ENCODE results near the gene CHD8. TPM values are rescaled to one million over a fixed set of nuclear protein-coding genes. Genes with fewer than 3 reads are reported as not detected.
A peak's percentile ranks its signal among the peaks of the same experiment; 100 is the strongest.

CHD8 gene, protein sequence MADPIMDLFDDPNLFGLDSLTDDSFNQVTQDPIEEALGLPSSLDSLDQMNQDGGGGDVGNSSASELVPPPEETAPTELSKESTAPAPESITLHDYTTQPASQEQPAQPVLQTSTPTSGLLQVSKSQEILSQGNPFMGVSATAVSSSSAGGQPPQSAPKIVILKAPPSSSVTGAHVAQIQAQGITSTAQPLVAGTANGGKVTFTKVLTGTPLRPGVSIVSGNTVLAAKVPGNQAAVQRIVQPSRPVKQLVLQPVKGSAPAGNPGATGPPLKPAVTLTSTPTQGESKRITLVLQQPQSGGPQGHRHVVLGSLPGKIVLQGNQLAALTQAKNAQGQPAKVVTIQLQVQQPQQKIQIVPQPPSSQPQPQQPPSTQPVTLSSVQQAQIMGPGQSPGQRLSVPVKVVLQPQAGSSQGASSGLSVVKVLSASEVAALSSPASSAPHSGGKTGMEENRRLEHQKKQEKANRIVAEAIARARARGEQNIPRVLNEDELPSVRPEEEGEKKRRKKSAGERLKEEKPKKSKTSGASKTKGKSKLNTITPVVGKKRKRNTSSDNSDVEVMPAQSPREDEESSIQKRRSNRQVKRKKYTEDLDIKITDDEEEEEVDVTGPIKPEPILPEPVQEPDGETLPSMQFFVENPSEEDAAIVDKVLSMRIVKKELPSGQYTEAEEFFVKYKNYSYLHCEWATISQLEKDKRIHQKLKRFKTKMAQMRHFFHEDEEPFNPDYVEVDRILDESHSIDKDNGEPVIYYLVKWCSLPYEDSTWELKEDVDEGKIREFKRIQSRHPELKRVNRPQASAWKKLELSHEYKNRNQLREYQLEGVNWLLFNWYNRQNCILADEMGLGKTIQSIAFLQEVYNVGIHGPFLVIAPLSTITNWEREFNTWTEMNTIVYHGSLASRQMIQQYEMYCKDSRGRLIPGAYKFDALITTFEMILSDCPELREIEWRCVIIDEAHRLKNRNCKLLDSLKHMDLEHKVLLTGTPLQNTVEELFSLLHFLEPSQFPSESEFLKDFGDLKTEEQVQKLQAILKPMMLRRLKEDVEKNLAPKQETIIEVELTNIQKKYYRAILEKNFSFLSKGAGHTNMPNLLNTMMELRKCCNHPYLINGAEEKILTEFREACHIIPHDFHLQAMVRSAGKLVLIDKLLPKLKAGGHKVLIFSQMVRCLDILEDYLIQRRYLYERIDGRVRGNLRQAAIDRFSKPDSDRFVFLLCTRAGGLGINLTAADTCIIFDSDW (N-terminal part only)
- total RNA-seq = 48.0 TPM

DNA sequence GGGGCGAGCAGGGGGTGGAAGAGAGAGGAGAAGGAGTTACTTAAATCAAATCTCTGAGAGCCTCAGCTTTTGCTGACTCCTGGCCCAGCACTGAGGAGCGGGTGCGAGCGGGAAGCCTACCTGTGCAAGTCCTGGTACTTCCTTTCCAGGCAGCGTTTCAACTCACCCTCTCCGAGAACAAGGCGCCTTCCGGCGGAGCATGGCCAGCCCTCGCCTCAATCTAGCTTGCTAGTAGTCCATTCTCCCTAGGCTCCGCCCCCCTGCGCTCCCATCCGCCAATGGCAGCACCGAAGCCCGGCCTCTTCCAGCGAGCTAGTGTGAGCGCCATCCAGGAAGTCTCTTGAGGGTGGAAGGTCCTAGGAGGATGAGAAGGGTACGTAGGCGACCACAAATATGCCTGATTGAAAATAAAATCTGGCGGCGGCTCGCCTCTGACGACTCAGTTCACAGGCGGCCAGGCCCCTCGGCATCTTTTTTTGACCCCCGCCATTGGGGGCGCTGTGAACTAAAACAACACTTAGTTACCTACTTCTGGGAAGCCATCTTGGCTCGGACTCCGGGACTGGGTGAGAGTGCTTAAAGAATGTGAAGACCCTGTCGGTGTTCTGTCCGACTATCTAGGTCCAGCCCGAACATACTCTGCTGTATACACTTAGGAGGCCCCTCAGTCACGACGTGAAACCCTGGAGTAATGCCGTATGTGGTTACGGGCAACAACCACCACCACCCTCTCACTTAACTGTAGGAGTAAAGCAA lies at the start of gene CHD8:
CHD8 (minus strand) TSS at position 212 of the 756 bp plus-strand sequence. CDS start 24,480 bp downstream, outside the sequence.
- Histone ChIP-seq H3K4me1 (ENCODE audit: control insufficient read depth in 3 of 3, insufficient read depth in 3 of 3, low read length in 3 of 3) (peaks cover 6 to 8% (median 7%) of the 10 kb centered on the region in 3 donors), H3K27me3 (ENCODE audit: control insufficient read depth in 3 of 3, insufficient read depth in 3 of 3, low read length in 3 of 3) (no peaks in the 10 kb centered on the region), H3K4me3 (ENCODE audit: low read length in 3 of 3) (peak within 1 kb of the TSS; percentile 94 to 99 (median 97)), H3K27ac (ENCODE audit: low read depth, low read length) (peak within 1 kb of the TSS; percentile 95), H3K36me3 (ENCODE audit: control insufficient read depth in 3 of 3, insufficient read depth in 3 of 3, low read length in 3 of 3) (peaks cover 3 to 12% (median 7%) of the 10 kb centered on the region in 3 donors), H3K9ac (ENCODE audit: low read depth in 1 of 3, low read length in 3 of 3) (peak within 1 kb of the TSS; percentile 91 to 95 (median 93)), H3K9me3 (ENCODE audit: control insufficient read depth in 3 of 3, low read length in 3 of 3) (no peaks in the 10 kb centered on the region)

DNA sequence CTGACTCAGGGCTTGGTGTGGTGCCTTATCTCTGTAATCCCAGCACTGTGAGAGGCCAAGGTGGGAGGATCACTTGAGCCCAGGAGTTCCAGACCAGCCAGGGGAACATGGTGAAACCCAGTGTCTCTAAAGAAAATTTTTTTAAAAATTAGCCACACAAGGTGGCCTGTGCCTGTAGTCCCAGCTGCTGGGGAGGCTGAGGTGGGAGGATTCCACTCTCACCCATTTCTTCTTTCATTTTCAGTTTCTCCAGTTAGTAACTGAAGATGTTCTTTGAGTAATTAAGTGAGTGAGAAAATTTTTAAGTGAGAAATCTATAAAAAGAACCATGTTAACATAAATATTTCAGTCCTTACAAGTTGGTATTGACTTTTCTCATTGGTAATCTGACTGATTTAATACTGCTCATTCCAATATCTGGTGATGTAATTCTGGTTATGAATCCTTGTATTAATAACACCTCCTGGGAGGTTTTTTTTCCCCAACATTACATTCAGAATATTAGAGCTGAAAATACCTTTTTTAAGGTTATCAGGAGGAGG lies 49.2 kb upstream of the CHD8 start:
- no peaks in the 10 kb centered on the region for H3K27me3 ChIP-seq (ENCODE audit: control insufficient read depth in 3 of 3, insufficient read depth in 3 of 3, low read length in 3 of 3)
- no peak overlapping the region for H3K4me3 ChIP-seq (ENCODE audit: low read length in 3 of 3)
- no peak overlapping the region for H3K27ac ChIP-seq (ENCODE audit: low read depth, low read length)
- peaks cover 22 to 40% (median 34%) of the 10 kb centered on the region in 3 donors for H3K36me3 ChIP-seq (ENCODE audit: control insufficient read depth in 3 of 3, insufficient read depth in 3 of 3, low read length in 3 of 3)
- no peaks in the 10 kb centered on the region for H3K9me3 ChIP-seq (ENCODE audit: control insufficient read depth in 3 of 3, low read length in 3 of 3)
- peaks cover 3 to 13% (median 5%) of the 10 kb centered on the region in 3 donors for H3K4me1 ChIP-seq (ENCODE audit: control insufficient read depth in 3 of 3, insufficient read depth in 3 of 3, low read length in 3 of 3)
- no peak overlapping the region for H3K9ac ChIP-seq (ENCODE audit: low read depth in 1 of 3, low read length in 3 of 3)

DNA sequence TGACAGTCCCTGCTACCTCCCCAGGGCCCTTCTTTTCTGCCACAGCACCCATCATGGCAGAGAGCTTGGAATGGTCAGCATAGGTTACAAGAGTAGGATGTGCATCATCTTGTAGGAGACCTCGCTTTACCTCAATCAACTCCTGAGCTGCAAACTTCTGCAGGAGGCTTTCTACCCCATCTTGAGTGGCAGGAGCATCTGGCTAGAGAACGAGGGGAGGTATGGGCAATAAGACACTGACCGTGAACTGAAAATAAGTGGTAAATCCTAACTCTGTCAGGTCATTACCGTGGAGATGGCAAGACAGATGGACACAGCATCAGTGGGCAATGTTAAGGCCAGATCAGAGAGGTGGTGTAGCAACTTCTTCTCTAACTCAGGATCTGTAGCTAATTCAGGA lies 47.5 kb upstream of the CHD8 start:
- Histone ChIP-seq H3K9me3 (ENCODE audit: control insufficient read depth in 3 of 3, low read length in 3 of 3) (no peaks in the 10 kb centered on the region), H3K4me3 (ENCODE audit: low read length in 3 of 3) (no peak overlapping the region), H3K27me3 (ENCODE audit: control insufficient read depth in 3 of 3, insufficient read depth in 3 of 3, low read length in 3 of 3) (no peaks in the 10 kb centered on the region), H3K4me1 (ENCODE audit: control insufficient read depth in 3 of 3, insufficient read depth in 3 of 3, low read length in 3 of 3) (no peaks in the 10 kb centered on the region), H3K36me3 (ENCODE audit: control insufficient read depth in 3 of 3, insufficient read depth in 3 of 3, low read length in 3 of 3) (peaks cover 26 to 54% (median 47%) of the 10 kb centered on the region in 3 donors), H3K27ac (ENCODE audit: low read depth, low read length) (no peak overlapping the region), H3K9ac (ENCODE audit: low read depth in 1 of 3, low read length in 3 of 3) (no peak overlapping the region)

DNA sequence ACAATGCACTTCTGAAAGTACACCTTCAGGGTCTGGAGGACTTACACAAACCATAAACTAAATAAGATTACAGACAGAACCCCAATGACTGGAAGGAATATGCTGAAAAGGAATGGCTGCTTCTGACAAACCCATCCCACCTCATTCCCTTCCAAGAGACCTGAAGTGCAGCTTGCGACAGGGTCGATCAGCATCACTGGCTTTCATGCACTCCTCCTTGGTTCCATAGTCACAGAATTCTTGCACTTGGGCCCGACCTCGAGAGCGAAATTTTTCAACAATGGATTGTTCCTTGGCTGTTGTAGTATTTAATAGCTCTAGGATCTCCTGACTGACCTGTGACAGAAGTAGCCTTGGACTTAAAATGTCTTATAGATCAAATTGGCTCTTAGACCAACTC lies 45.6 kb upstream of the CHD8 start:
- H3K27ac ChIP-seq (ENCODE audit: low read depth, low read length) = no peak overlapping the region
- no peak overlapping the region for H3K4me3 ChIP-seq (ENCODE audit: low read length in 3 of 3)
- peaks cover 27 to 58% (median 53%) of the 10 kb centered on the region in 3 donors for H3K36me3 ChIP-seq (ENCODE audit: control insufficient read depth in 3 of 3, insufficient read depth in 3 of 3, low read length in 3 of 3)
- no peaks in the 10 kb centered on the region for H3K9me3 ChIP-seq (ENCODE audit: control insufficient read depth in 3 of 3, low read length in 3 of 3)
- no peaks in the 10 kb centered on the region for H3K27me3 ChIP-seq (ENCODE audit: control insufficient read depth in 3 of 3, insufficient read depth in 3 of 3, low read length in 3 of 3)
- H3K4me1 ChIP-seq (ENCODE audit: control insufficient read depth in 3 of 3, insufficient read depth in 3 of 3, low read length in 3 of 3) = no peaks in the 10 kb centered on the region
- H3K9ac ChIP-seq (ENCODE audit: low read depth in 1 of 3, low read length in 3 of 3) = no peak overlapping the region

GRCh38 chr14:21498540-21499526 lies 42.9 kb upstream of the CHD8 start:
- H3K4me1 ChIP-seq (ENCODE audit: control insufficient read depth in 3 of 3, insufficient read depth in 3 of 3, low read length in 3 of 3) = no peaks in the 10 kb centered on the region
- no peak overlapping the region for H3K27ac ChIP-seq (ENCODE audit: low read depth, low read length)
- H3K4me3 ChIP-seq (ENCODE audit: low read length in 3 of 3) = no peak overlapping the region
- no peaks in the 10 kb centered on the region for H3K27me3 ChIP-seq (ENCODE audit: control insufficient read depth in 3 of 3, insufficient read depth in 3 of 3, low read length in 3 of 3)
- no peaks in the 10 kb centered on the region for H3K9me3 ChIP-seq (ENCODE audit: control insufficient read depth in 3 of 3, low read length in 3 of 3)
- H3K36me3 ChIP-seq (ENCODE audit: control insufficient read depth in 3 of 3, insufficient read depth in 3 of 3, low read length in 3 of 3) = peaks cover 40 to 74% (median 68%) of the 10 kb centered on the region in 3 donors
- H3K9ac ChIP-seq (ENCODE audit: low read depth in 1 of 3, low read length in 3 of 3) = no peak overlapping the region

GRCh38 chr14:21496453-21496852 lies 40.5 kb upstream of the CHD8 start:
- Histone ChIP-seq H3K27ac (ENCODE audit: low read depth, low read length) (no peak overlapping the region), H3K36me3 (ENCODE audit: control insufficient read depth in 3 of 3, insufficient read depth in 3 of 3, low read length in 3 of 3) (peaks cover 41 to 66% (median 65%) of the 10 kb centered on the region in 3 donors), H3K4me1 (ENCODE audit: control insufficient read depth in 3 of 3, insufficient read depth in 3 of 3, low read length in 3 of 3) (no peaks in the 10 kb centered on the region), H3K4me3 (ENCODE audit: low read length in 3 of 3) (no peak overlapping the region), H3K9ac (ENCODE audit: low read depth in 1 of 3, low read length in 3 of 3) (no peak overlapping the region), H3K27me3 (ENCODE audit: control insufficient read depth in 3 of 3, insufficient read depth in 3 of 3, low read length in 3 of 3) (no peaks in the 10 kb centered on the region), H3K9me3 (ENCODE audit: control insufficient read depth in 3 of 3, low read length in 3 of 3) (no peaks in the 10 kb centered on the region)

- Histone ChIP-seq H3K27ac (ENCODE audit: low read depth, low read length) (no peak overlapping the region), H3K4me1 (ENCODE audit: control insufficient read depth in 3 of 3, insufficient read depth in 3 of 3, low read length in 3 of 3) (no peaks in the 10 kb centered on the region), H3K4me3 (ENCODE audit: low read length in 3 of 3) (no peak overlapping the region), H3K9ac (ENCODE audit: low read depth in 1 of 3, low read length in 3 of 3) (no peak overlapping the region), H3K36me3 (ENCODE audit: control insufficient read depth in 3 of 3, insufficient read depth in 3 of 3, low read length in 3 of 3) (peaks cover 39 to 64% (median 63%) of the 10 kb centered on the region in 3 donors), H3K9me3 (ENCODE audit: control insufficient read depth in 3 of 3, low read length in 3 of 3) (no peaks in the 10 kb centered on the region), H3K27me3 (ENCODE audit: control insufficient read depth in 3 of 3, insufficient read depth in 3 of 3, low read length in 3 of 3) (no peaks in the 10 kb centered on the region)
Measured at GRCh38 chr14:21494902-21495762, 39.2 kb upstream of the CHD8 start.

- no peak overlapping the region for H3K4me3 ChIP-seq (ENCODE audit: low read length in 3 of 3)
- H3K9me3 ChIP-seq (ENCODE audit: control insufficient read depth in 3 of 3, low read length in 3 of 3) = no peaks in the 10 kb centered on the region
- H3K9ac ChIP-seq (ENCODE audit: low read depth in 1 of 3, low read length in 3 of 3) = no peak overlapping the region
- H3K27me3 ChIP-seq (ENCODE audit: control insufficient read depth in 3 of 3, insufficient read depth in 3 of 3, low read length in 3 of 3) = no peaks in the 10 kb centered on the region
- H3K4me1 ChIP-seq (ENCODE audit: control insufficient read depth in 3 of 3, insufficient read depth in 3 of 3, low read length in 3 of 3) = no peaks in the 10 kb centered on the region
- H3K27ac ChIP-seq (ENCODE audit: low read depth, low read length) = no peak overlapping the region
- H3K36me3 ChIP-seq (ENCODE audit: control insufficient read depth in 3 of 3, insufficient read depth in 3 of 3, low read length in 3 of 3) = peaks cover 19 to 31% (median 30%) of the 10 kb centered on the region in 3 donors
Measured at GRCh38 chr14:21486640-21487087, 30.7 kb upstream of the CHD8 start.

All from skeletal muscle tissue (tissue), 4 donors.